ENCODE data around the gene TMEM38B. TPM values are rescaled to one million over a fixed set of nuclear protein-coding genes. Genes with fewer than 3 reads are reported as not detected.

TMEM38B gene
- total RNA-seq, 1 experiment from 2014 or later = 22.6 TPM

DNA sequence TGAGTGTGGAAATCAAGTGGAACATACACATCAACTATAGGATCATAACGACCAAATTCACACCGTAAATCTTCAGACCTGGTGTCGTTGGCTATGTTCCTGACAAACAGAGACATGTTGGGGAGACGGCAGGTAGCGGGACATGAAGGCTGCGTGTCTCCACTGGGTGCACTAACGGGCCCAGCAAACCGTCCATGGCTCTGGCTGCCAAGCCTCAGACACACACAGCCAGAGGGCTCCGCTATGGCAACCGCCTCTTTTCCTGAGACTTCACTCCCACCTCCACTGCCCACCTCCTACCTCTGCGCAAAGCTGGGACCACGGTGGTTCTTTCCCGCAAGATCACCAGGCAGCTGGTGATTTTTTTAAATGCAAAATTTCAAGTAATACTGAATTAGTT, 16.3 kb downstream of the TMEM38B start:
- no peak for DNase-seq (ENCODE audit: low spot score)
- H3K27ac ChIP-seq (ENCODE audit: low read depth, low read length, poor library complexity, severe bottlenecking) = no peak overlapping the region
- no peaks in the 10 kb centered on the region for H3K36me3 ChIP-seq (ENCODE audit: insufficient read depth, low read length, poor library complexity, severe bottlenecking)
- CTCF ChIA-PET = no interaction called here
- H3K4me1 ChIP-seq (ENCODE audit: insufficient read depth, low read length, poor library complexity, severe bottlenecking) = no peaks in the 10 kb centered on the region
- H3K27me3 ChIP-seq (replicated peaks; ENCODE audit: insufficient read depth, low read depth, low read length, poor library complexity) = no peaks in the 10 kb centered on the region
- POLR2A ChIA-PET (ENCODE audit: low non-redundant PET) = no interaction called here
- no peaks in the 10 kb centered on the region for H3K9me3 ChIP-seq (ENCODE audit: low read depth, low read length, poor library complexity, severe bottlenecking)
- intact Hi-C loops (cut with micrococcal nuclease; ENCODE audit: unreplicated experiment) = no loop called here
- no TSS peak for BruUV-seq (replicated peaks)
- H3K4me3 ChIP-seq (ENCODE audit: low read depth, low read length, poor library complexity, severe bottlenecking) = no peak overlapping the region
- TF ChIP-seq, protein P1, sequence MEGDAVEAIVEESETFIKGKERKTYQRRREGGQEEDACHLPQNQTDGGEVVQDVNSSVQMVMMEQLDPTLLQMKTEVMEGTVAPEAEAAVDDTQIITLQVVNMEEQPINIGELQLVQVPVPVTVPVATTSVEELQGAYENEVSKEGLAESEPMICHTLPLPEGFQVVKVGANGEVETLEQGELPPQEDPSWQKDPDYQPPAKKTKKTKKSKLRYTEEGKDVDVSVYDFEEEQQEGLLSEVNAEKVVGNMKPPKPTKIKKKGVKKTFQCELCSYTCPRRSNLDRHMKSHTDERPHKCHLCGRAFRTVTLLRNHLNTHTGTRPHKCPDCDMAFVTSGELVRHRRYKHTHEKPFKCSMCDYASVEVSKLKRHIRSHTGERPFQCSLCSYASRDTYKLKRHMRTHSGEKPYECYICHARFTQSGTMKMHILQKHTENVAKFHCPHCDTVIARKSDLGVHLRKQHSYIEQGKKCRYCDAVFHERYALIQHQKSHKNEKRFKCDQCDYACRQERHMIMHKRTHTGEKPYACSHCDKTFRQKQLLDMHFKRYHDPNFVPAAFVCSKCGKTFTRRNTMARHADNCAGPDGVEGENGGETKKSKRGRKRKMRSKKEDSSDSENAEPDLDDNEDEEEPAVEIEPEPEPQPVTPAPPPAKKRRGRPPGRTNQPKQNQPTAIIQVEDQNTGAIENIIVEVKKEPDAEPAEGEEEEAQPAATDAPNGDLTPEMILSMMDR (conservative IDR thresholded peaks at IDR 0.05; ENCODE audit: low read depth, low read length) = no peak
- TF ChIP-seq EZH2 (IDR thresholded peaks at IDR 0.05; ENCODE audit: borderline replicate concordance, low read depth, low read length, poor library complexity, severe bottlenecking) = no peak

DNA sequence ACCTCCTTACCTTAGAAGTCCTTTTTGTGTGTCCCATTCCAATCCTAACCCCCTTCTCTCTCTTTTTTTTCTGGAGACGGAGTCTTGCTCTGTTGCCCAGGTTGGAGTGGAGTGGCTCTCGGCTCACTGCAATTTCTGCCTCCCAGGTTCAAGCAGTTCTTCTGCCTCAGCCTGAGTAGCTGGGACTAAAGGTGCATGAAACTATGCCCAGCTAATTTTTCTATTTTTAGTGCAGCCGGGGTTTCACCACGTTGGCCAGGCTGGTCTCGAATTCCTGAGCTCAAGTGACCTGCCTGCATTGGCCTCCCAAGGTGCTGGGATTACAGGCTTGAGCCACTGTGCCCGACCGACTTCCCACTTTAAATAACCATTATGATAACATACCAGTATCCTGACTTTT, 17.5 kb downstream of the TMEM38B start:
- no peak for TF ChIP-seq EZH2 (IDR thresholded peaks at IDR 0.05; ENCODE audit: borderline replicate concordance, low read depth, low read length, poor library complexity, severe bottlenecking)
- TF ChIP-seq, protein P1 (conservative IDR thresholded peaks at IDR 0.05; ENCODE audit: low read depth, low read length) = no peak
- intact Hi-C loops (cut with micrococcal nuclease; ENCODE audit: unreplicated experiment) = no loop called here
- Histone ChIP-seq H3K27me3 (replicated peaks; ENCODE audit: insufficient read depth, low read depth, low read length, poor library complexity) (no peaks in the 10 kb centered on the region), H3K27ac (ENCODE audit: low read depth, low read length, poor library complexity, severe bottlenecking) (no peak overlapping the region), H3K4me3 (ENCODE audit: low read depth, low read length, poor library complexity, severe bottlenecking) (no peak overlapping the region), H3K4me1 (ENCODE audit: insufficient read depth, low read length, poor library complexity, severe bottlenecking) (no peaks in the 10 kb centered on the region), H3K9me3 (ENCODE audit: low read depth, low read length, poor library complexity, severe bottlenecking) (no peaks in the 10 kb centered on the region), H3K36me3 (ENCODE audit: insufficient read depth, low read length, poor library complexity, severe bottlenecking) (no peaks in the 10 kb centered on the region)
- no peak for DNase-seq (ENCODE audit: low spot score)
- CTCF ChIA-PET = no interaction called here
- POLR2A ChIA-PET (ENCODE audit: low non-redundant PET) = no interaction called here
- BruUV-seq (replicated peaks) = no TSS peak

DNA sequence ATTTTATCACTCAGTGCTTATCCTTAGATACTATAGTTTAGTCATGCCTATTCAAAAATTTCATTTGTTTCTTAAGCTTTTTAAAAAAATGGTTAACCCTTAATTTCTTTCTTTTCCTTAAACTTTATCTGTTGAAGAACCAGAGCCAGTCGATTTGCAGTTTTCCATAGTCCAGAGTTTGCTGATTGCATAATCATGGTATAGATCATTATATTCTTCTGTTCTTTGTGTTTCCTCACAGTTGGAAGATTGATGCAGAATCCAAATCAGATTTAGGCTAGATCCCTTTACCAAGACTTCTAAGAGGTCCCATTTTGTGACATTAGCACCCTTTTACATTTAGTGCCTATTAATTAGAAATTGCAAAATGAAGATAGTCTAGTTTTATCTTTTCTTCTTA, 18.0 kb downstream of the TMEM38B start:
- ChIA-PET POLR2A (ENCODE audit: low non-redundant PET) (no interaction called here), CTCF (no interaction called here)
- intact Hi-C loops (cut with micrococcal nuclease; ENCODE audit: unreplicated experiment) = no loop called here
- Histone ChIP-seq H3K27me3 (replicated peaks; ENCODE audit: insufficient read depth, low read depth, low read length, poor library complexity) (no peaks in the 10 kb centered on the region), H3K9me3 (ENCODE audit: low read depth, low read length, poor library complexity, severe bottlenecking) (no peaks in the 10 kb centered on the region), H3K4me3 (ENCODE audit: low read depth, low read length, poor library complexity, severe bottlenecking) (no peak overlapping the region), H3K27ac (ENCODE audit: low read depth, low read length, poor library complexity, severe bottlenecking) (no peak overlapping the region), H3K36me3 (ENCODE audit: insufficient read depth, low read length, poor library complexity, severe bottlenecking) (no peaks in the 10 kb centered on the region), H3K4me1 (ENCODE audit: insufficient read depth, low read length, poor library complexity, severe bottlenecking) (no peaks in the 10 kb centered on the region)
- no TSS peak for BruUV-seq (replicated peaks)
- DNase-seq (ENCODE audit: low spot score) = no peak
- TF ChIP-seq EZH2 (IDR thresholded peaks at IDR 0.05; ENCODE audit: borderline replicate concordance, low read depth, low read length, poor library complexity, severe bottlenecking) = no peak
- TF ChIP-seq, protein P1 (conservative IDR thresholded peaks at IDR 0.05; ENCODE audit: low read depth, low read length) = no peak
